ENCODE measurements around the gene PPIH. TPM values are rescaled to one million over a fixed set of nuclear protein-coding genes. Genes with fewer than 3 reads are reported as not detected.
"Not testable (repeated sequence)": the region's sequence is repeated elsewhere in the genome, so short reads cannot be mapped to it uniquely, and the experiment has no call there.

PPIH gene
- 75.7 and 81.8 TPM in 2 replicates for total RNA-seq (2014; rRNA removed; shearing (Covaris generic))

DNA sequence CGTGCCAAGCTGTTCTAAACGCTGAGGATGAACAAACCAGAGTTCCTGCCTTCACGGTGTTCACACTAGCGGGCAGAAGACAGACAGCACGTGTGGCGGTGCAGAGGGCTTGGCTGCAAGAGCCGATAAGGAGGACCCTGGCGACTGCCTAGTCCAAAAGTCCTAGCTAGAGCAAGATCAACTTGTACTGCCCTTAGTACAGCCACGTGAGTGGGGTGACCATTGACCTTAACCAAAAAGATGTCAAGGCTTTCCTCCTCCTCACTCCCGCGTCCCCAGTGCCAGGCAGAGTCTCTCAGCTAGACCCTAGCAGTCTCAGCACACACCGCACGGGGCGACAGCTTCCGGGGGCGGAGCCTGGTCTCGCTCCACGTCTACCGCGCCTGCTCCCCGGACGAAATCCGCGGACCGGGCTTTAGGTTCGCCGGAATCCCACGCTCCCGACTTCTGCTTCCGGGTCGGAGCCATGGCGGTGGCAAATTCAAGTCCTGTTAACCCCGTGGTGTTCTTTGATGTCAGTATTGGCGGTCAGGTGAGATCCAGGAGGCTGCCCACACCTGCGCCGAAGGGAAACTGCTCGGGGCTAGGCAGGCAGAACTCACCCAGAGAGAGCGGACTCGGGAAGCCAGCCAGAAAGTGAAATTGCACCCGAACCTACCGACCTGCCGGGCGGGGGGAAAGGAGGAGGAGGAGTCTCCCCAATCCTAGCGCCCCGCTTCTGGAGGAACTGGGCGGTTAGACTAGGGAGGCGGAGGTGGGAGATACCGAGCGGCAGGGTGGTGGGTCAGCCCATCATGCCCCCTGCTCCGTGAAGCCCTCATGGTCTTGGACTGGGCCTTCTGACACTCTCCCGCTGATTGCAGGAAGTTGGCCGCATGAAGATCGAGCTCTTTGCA, at the start of gene PPIH:
PPIH (plus strand) TSS at position 443 of the 896 bp plus-strand sequence; CDS start at position 467, 24 bp downstream.
- peak; percentile 92 for DNase-seq
- Histone ChIP-seq H3K4me3 (ENCODE audit: insufficient read depth, low read depth, low read length) (peak within 1 kb of the TSS; percentile 94), H3K36me3 (replicated peaks; ENCODE audit: control insufficient read depth, insufficient read depth, low read length) (peaks cover 6% of the 10 kb centered on the region), H3K27me3 (ENCODE audit: control insufficient read depth, insufficient read depth, low read length) (no peaks in the 10 kb centered on the region; the same call in 1 of the 2 replicates)

DNA sequence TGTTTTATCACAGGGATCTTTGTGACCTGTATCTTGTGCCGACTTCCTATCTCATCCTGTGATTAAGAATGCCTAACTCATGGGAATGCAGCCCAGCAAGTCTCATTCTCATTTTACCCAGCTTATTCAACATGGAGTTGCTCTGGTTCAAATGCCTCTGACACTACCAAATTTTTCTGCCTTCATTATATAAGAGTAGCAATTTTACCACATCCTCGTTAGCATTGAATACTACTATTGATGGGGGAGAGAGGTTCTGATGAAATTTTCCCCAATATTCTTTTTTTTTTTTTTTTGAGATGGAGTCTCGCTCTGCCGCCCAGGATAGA, 44.5 kb upstream of the PPIH start:
- H3K27me3 ChIP-seq (ENCODE audit: control insufficient read depth, insufficient read depth, low read length): no peaks in the 10 kb centered on the region
- no peak overlapping the region for H3K4me3 ChIP-seq (ENCODE audit: insufficient read depth, low read depth, low read length)
- DNase-seq: no peak
- no peaks in the 10 kb centered on the region for H3K36me3 ChIP-seq (replicated peaks; ENCODE audit: control insufficient read depth, insufficient read depth, low read length)

DNA sequence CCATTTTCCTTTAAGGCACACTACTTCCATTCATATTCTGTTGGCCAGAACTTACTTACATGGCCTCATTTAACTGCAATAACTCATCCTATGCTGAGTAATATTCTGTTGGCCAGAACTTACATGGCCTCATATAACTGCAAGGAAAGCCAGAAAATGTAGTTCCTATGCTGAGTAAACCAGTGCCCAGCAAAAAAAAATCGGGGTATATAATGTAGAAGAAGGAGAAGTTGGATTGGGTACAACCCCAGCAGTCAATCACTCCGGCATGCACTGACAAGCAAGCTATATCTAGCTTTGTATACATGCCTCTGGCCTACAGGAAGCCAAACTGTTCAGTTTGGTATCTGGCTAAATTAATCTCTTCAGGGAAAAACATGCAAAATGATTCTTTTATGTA, 39.4 kb upstream of the PPIH start:
- Histone ChIP-seq H3K4me3 (ENCODE audit: insufficient read depth, low read depth, low read length) (no peak overlapping the region), H3K36me3 (replicated peaks; ENCODE audit: control insufficient read depth, insufficient read depth, low read length) (no peaks in the 10 kb centered on the region)
- DNase-seq: no peak

DNA sequence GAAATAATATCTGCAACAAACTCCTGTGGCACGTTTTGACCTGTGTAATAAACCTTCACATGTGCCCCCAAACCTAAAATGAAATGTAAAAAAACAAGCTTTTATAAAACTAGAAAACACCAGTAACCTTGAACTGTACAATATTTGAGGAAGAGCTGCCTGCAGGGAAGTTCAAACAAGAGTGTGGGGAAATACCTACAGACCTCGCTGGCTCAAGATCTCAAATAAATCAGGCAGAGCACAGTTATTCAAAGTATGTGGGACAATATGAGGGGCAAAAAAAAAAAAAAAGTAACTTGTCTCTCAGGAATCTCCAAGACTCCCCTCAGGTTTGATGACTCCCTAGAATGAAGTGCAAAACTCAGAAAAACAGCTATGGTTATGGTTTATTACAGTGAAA, 37.9 kb upstream of the PPIH start:
- no peak overlapping the region for H3K4me3 ChIP-seq (ENCODE audit: insufficient read depth, low read depth, low read length)
- no peaks in the 10 kb centered on the region for H3K27me3 ChIP-seq (ENCODE audit: control insufficient read depth, insufficient read depth, low read length)
- no peak for DNase-seq
- H3K36me3 ChIP-seq (replicated peaks; ENCODE audit: control insufficient read depth, insufficient read depth, low read length): no peaks in the 10 kb centered on the region

More for the DNA sequence above, 39.4 kb upstream of the PPIH start:
- H3K27me3 ChIP-seq (ENCODE audit: control insufficient read depth, insufficient read depth, low read length): no peaks in the 10 kb centered on the region

DNA sequence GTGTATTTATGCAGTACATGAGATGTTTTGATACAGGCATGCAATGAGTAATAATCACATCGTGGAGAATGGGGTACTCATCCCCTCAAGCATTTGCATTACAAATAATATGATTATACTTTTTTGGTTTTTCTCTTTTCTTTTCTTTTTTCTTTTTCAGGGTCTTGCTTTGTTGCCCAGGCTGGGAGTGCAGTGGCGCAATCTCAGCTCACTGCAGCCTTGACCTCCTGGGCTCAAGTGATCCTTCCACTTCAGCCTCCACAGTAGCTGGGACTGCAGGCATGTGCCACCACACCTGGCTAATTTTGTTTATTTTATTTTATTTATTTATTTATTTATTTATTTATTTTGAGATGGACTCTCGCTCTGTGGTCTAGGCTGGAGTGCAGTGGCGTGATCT, 37.0 kb upstream of the PPIH start:
- H3K27me3 ChIP-seq (ENCODE audit: control insufficient read depth, insufficient read depth, low read length); H3K4me3 ChIP-seq (ENCODE audit: insufficient read depth, low read depth, low read length); H3K36me3 ChIP-seq (replicated peaks; ENCODE audit: control insufficient read depth, insufficient read depth, low read length); DNase-seq: not testable (repeated sequence)

DNA sequence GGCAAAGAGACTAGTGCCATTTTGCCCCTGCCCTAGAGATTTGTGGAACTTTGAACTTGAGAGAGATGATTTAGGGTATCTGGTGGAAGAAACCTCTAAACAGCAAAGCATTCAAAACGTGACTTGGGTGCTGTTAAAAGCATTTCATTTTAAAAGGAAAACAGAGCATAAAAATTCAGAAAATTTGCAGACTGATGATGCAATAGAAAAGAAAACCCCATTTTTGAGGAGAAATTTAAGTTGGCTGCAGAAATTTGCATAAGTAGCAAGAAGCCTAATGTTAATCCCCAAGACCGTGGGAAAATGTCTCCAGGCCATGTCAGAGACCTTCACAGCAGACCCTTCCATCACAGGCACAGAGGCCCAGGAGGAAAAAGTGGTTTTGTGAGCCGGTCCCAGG, 31.0 kb upstream of the PPIH start:
- not testable (repeated sequence) for H3K36me3 ChIP-seq (replicated peaks; ENCODE audit: control insufficient read depth, insufficient read depth, low read length); H3K4me3 ChIP-seq (ENCODE audit: insufficient read depth, low read depth, low read length); H3K27me3 ChIP-seq (ENCODE audit: control insufficient read depth, insufficient read depth, low read length); DNase-seq

DNA sequence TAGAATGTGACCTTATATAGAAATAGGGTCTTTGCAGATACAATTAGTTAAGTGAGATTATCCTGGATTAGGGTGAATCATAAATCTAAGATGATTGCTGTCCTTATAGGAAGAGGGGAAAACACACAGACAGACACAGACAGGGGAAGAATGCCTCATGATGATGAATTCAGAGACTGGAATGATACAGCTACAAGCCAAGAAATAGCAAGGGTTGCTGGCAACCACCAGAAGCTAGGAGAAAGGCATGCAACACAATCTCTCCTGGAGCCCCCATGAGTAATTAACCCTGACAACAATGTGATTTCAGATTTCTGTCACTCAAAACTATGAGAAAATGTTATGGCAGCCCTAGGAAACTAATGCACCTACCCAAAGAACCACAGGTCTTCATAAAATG, 19.1 kb upstream of the PPIH start:
- no peaks in the 10 kb centered on the region for H3K27me3 ChIP-seq (ENCODE audit: control insufficient read depth, insufficient read depth, low read length)
- DNase-seq: no peak
- no peaks in the 10 kb centered on the region for H3K36me3 ChIP-seq (replicated peaks; ENCODE audit: control insufficient read depth, insufficient read depth, low read length)
- no peak overlapping the region for H3K4me3 ChIP-seq (ENCODE audit: insufficient read depth, low read depth, low read length)

DNA sequence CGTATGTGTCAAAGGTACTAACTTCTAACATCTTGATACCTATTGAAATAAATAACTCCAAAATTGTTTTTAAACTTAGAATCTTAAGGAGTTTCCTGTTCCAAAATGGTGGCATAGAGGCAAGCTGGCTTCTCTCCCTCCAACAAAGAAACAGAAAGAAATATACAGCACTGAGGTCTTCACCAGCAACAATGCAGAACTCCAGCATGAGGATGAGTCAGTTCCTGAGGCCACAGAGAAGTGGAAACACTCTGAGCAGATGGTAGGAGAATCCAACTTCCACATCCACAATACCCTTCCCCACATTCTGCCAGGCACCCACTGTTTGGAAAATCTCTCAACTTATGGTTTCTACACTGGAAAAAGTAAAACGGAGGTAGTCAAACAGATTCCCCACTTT, 12.2 kb upstream of the PPIH start:
- no peaks in the 10 kb centered on the region for H3K36me3 ChIP-seq (replicated peaks; ENCODE audit: control insufficient read depth, insufficient read depth, low read length)
- H3K27me3 ChIP-seq (ENCODE audit: control insufficient read depth, insufficient read depth, low read length): no peaks in the 10 kb centered on the region; the same call in 1 of the 2 replicates
- DNase-seq: no peak
- no peak overlapping the region for H3K4me3 ChIP-seq (ENCODE audit: insufficient read depth, low read depth, low read length)

DNA sequence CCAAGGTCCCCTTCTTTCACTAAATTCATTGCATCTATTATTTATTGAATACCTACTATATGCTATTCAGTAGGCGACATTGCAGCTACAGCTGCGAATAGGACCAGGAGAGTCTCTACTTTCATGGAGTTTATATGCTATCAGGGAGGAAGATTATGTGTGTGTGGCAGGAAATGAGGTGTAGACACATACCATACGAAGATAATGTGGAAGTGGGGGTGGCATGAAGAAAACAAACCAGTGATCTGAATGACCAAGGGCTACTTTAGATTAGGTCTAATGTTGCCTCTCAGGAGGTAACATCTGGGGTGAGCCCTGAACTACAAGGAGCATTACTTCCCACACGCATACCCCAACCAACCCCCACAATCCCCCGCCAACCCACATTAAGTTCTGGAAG, 1.0 kb upstream of the PPIH start:
- Histone ChIP-seq H3K4me3 (ENCODE audit: insufficient read depth, low read depth, low read length) (no peak overlapping the region), H3K36me3 (replicated peaks; ENCODE audit: control insufficient read depth, insufficient read depth, low read length) (peaks cover 6% of the 10 kb centered on the region), H3K27me3 (ENCODE audit: control insufficient read depth, insufficient read depth, low read length) (no peaks in the 10 kb centered on the region; the same call in 1 of the 2 replicates)
- DNase-seq: no peak

DNA sequence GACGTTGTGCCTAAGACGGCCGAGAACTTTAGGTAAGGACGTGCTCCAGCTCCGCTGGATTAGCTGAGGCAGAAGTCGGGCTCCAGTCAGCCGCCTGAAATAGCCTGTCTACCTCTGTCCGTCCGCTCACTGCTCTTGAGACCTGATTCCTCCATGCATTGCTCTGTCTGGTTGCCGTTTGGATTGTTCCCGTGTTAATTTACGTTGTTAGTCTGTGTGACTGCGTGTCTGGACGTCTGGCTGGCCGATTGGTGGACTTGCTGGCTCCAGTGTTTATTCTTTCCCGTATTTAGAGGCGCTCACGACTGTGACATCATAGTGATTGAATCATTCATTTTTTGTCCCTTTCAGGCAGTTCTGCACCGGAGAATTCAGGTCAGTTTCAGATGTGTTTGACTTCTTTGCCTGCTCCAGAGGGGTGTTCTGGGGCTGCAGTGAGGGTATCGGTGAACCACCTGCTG, 684 bp downstream of the PPIH start:
- peak overlapping the region; percentile 94 for H3K4me3 ChIP-seq (ENCODE audit: insufficient read depth, low read depth, low read length)
- H3K27me3 ChIP-seq (ENCODE audit: control insufficient read depth, insufficient read depth, low read length): no peaks in the 10 kb centered on the region
- peaks cover 7% of the 10 kb centered on the region for H3K36me3 ChIP-seq (replicated peaks; ENCODE audit: control insufficient read depth, insufficient read depth, low read length)
- DNase-seq: no peak

DNA sequence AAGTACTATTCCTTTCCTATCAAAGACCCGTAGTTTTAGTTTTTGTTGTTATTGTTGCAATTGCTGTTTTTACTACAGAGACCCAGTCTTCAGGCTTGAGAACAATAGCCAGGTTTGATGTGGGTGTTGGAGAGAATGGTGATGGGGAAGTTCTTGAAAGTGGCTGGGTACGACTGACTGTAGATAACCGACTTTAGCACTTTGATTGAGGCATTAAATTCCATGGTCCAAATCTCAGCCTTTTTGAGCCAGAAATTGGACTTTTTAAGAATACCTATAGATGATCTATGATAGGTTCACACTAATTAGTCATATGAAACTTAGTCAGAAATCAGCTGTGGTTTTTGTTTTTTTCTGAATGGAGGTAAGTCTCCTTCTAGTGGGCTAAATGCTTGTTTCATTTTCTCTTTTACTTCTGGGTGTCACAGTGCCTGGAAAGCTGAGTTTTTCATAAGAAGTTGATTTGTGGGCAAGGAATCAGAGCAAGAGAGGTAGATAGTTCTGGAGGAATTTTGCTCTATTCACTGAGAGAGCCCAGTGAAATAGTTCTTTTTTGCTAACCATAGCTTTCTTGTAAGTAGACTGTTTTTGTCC, 2.8 kb downstream of the PPIH start:
- Histone ChIP-seq H3K36me3 (replicated peaks; ENCODE audit: control insufficient read depth, insufficient read depth, low read length) (peaks cover 16% of the 10 kb centered on the region), H3K4me3 (ENCODE audit: insufficient read depth, low read depth, low read length) (no peak overlapping the region), H3K27me3 (ENCODE audit: control insufficient read depth, insufficient read depth, low read length) (no peaks in the 10 kb centered on the region)
- DNase-seq: no peak

DNA sequence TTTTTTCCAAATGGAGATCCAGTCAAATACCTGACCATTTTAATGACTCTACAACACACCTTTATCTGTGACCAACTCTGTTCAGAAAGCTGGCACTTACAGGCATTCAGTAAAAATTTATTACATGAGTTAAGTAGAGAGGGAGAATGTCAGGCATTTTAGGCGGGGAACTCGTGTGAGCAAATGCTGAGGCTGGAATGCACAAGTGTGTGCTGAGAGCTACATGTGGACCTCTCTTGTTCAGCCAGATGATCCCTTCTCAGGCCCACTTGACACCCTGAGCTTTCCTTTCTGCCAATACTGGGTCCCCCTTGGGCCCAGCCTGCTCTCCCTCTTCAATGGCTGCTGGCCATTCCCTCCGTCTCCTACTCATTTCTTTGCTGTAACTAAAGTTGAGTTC, 11.7 kb downstream of the PPIH start:
- no peaks in the 10 kb centered on the region for H3K27me3 ChIP-seq (ENCODE audit: control insufficient read depth, insufficient read depth, low read length)
- no peak for DNase-seq
- peaks cover 26% of the 10 kb centered on the region for H3K36me3 ChIP-seq (replicated peaks; ENCODE audit: control insufficient read depth, insufficient read depth, low read length)
- no peak overlapping the region for H3K4me3 ChIP-seq (ENCODE audit: insufficient read depth, low read depth, low read length)

DNA sequence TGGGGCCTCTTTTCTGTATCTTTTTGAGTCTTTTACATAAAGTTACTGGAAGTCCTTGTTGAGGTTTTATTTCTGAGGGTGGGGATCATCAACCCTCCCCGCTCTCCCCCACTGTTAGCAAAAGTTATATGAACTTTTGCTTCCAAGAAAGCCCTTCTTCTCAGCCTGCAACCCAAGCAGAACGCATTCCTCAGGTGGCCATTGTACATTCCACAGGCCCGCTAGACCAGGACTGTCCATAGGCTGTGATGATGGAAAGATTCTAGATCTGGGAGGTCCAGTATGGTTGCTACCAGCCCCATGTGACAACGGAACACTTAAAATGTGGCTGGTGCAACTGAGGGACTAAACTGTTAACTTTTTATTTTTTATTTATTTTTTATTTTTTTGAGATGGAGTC, 12.2 kb downstream of the PPIH start:
- Histone ChIP-seq H3K27me3 (ENCODE audit: control insufficient read depth, insufficient read depth, low read length) (no peaks in the 10 kb centered on the region), H3K4me3 (ENCODE audit: insufficient read depth, low read depth, low read length) (no peak overlapping the region), H3K36me3 (replicated peaks; ENCODE audit: control insufficient read depth, insufficient read depth, low read length) (peaks cover 27% of the 10 kb centered on the region)
- DNase-seq: no peak

DNA sequence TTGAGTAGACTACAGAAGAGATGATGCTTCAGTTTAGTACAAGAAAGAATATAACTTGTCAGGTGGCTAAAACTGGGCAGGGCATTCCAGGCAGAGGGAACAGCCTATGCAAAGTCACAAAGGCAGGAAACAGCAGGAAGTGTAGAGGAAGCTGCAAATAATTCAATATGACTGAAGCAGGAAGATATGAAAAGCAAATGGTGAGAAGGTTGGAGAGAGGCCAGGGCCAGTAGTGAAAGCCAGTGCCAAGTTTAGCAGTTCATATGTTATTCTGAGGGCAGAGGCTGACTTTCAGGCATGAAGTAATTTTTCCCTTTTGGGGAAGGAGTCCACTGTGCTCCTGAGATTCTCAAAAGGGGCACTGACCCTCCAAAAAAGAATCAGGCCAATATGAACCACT, 16.0 kb downstream of the PPIH start:
- Histone ChIP-seq H3K36me3 (replicated peaks; ENCODE audit: control insufficient read depth, insufficient read depth, low read length) (peaks cover 9% of the 10 kb centered on the region), H3K4me3 (ENCODE audit: insufficient read depth, low read depth, low read length) (no peak overlapping the region), H3K27me3 (ENCODE audit: control insufficient read depth, insufficient read depth, low read length) (no peaks in the 10 kb centered on the region)
- DNase-seq: no peak

DNA sequence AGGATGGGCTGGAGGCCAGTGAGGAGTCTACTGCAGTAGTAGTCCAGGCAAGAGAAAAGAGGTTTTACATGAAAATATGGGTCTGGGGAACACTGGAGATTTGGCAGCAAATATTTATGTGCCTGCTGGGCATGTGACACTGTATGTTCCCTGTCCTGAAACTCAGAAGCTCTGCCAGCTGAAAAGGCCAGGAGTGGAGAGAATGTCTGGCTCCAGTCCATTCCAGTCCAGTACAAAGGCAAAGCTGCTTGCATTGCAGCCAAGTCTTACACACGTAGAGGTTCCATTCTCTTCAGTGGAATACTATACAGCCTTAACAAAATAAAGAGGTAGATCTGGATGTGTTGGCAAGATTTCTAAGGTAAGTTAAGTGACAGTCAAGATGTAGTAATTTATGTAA, 16.5 kb downstream of the PPIH start:
- DNase-seq: no peak
- peaks cover 9% of the 10 kb centered on the region for H3K36me3 ChIP-seq (replicated peaks; ENCODE audit: control insufficient read depth, insufficient read depth, low read length)
- no peak overlapping the region for H3K4me3 ChIP-seq (ENCODE audit: insufficient read depth, low read depth, low read length)
- H3K27me3 ChIP-seq (ENCODE audit: control insufficient read depth, insufficient read depth, low read length): no peaks in the 10 kb centered on the region
